Measurements from ENCODE around the gene PRKAR1B.

DNA sequence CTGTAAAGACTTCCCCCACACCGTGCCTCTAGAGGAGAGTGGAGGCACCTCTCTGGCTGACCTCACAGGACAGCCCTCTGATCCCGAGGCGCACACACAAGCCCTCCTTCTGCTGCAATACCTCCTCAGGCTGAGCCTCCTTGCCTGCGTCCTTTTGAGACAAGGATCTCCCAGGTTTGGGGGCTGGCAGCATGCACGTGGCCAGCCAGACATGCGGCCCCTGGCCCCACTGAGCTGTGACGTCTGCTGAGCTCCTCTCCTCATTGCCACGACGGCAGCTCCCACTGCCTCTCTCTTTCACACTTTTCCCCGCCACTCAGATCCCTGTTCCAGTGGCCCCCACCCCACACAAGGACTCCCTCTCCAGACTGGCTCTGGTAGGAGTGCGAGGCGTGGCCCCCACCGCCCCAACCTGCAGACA lies 12.8 kb downstream of the PRKAR1B start:
- TF ChIP-seq, protein P1, sequence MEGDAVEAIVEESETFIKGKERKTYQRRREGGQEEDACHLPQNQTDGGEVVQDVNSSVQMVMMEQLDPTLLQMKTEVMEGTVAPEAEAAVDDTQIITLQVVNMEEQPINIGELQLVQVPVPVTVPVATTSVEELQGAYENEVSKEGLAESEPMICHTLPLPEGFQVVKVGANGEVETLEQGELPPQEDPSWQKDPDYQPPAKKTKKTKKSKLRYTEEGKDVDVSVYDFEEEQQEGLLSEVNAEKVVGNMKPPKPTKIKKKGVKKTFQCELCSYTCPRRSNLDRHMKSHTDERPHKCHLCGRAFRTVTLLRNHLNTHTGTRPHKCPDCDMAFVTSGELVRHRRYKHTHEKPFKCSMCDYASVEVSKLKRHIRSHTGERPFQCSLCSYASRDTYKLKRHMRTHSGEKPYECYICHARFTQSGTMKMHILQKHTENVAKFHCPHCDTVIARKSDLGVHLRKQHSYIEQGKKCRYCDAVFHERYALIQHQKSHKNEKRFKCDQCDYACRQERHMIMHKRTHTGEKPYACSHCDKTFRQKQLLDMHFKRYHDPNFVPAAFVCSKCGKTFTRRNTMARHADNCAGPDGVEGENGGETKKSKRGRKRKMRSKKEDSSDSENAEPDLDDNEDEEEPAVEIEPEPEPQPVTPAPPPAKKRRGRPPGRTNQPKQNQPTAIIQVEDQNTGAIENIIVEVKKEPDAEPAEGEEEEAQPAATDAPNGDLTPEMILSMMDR (IDR thresholded peaks at IDR 0.05): no peak
- TF ChIP-seq EZH2phosphoT487 (IDR thresholded peaks at IDR 0.05) (no peak), EZH2 (IDR thresholded peaks at IDR 0.05) (no peak)
